ENCODE data around the gene GRID2. TPM values are rescaled to one million over a fixed set of nuclear protein-coding genes. Genes with fewer than 3 reads are reported as not detected.

Gene GRID2
- total RNA-seq, 4 donors from 2014 or later: 0.16 TPM; not detected in 3

GRCh38 chr4:93502991-93503390 is 1199.2 kb downstream of the GRID2 start:
- no peak overlapping the region for H3K4me3 ChIP-seq
- no peaks in the 10 kb centered on the region for H3K27me3 ChIP-seq
- TF ChIP-seq POLR2AphosphoS5 (IDR thresholded peaks at IDR 0.05) (no peak), EP300 (IDR thresholded peaks at IDR 0.05; ENCODE audit: low read depth) (no peak), CTCF (IDR thresholded peaks at IDR 0.05) (no peak)
- H3K27ac ChIP-seq: no peak overlapping the region
- no peak for DNase-seq
- H3K9me3 ChIP-seq: no peaks in the 10 kb centered on the region
- no peaks in the 10 kb centered on the region for H3K4me1 ChIP-seq
- in situ Hi-C loops (cut with MboI; ENCODE audit: low pct_ligation_motif_present in 1 of 4, low pct_unique_long_range_greater_than_20kb in 1 of 4, low sequenced_read_pairs in 3 of 4): no loop called here
- H3K36me3 ChIP-seq: no peaks in the 10 kb centered on the region
- intact Hi-C loops (cut with DNase I; ENCODE audit: low total_unique reads): no loop called here
- 61 to 71% methylated on average over 2 of the region's 2 CpGs for WGBS, 2 donors (ENCODE audit: low coverage in 1 of 2)

GRCh38 chr4:93513851-93514250 is 1210.1 kb downstream of the GRID2 start:
- Histone ChIP-seq H3K4me1 (no peaks in the 10 kb centered on the region), H3K27me3 (no peaks in the 10 kb centered on the region), H3K36me3 (no peaks in the 10 kb centered on the region), H3K9me3 (no peaks in the 10 kb centered on the region), H3K4me3 (no peak overlapping the region), H3K27ac (no peak overlapping the region)
- in situ Hi-C loops (cut with MboI; ENCODE audit: low pct_ligation_motif_present in 1 of 4, low pct_unique_long_range_greater_than_20kb in 1 of 4, low sequenced_read_pairs in 3 of 4): no loop called here
- intact Hi-C loops (cut with DNase I; ENCODE audit: low total_unique reads): no loop called here
- no peak for DNase-seq
- 81 to 98% methylated on average over 2 of the region's 2 CpGs for WGBS, 2 donors (ENCODE audit: low coverage in 1 of 2)
- no peak for TF ChIP-seq POLR2A (IDR thresholded peaks at IDR 0.05)
- no peak for TF ChIP-seq CTCF (IDR thresholded peaks at IDR 0.05)
- TF ChIP-seq EP300 (IDR thresholded peaks at IDR 0.05; ENCODE audit: low read depth): no peak
- no peak for TF ChIP-seq POLR2AphosphoS5 (IDR thresholded peaks at IDR 0.05)

GRCh38 chr4:93515208-93515607 is 1211.4 kb downstream of the GRID2 start:
- WGBS, 2 donors (ENCODE audit: low coverage in 1 of 2): 91 to 98% methylated on average over 7 of the region's 7 CpGs

GRCh38 chr4:93529692-93530372 is 1226.1 kb downstream of the GRID2 start:
- in situ Hi-C loops (cut with MboI; ENCODE audit: low pct_ligation_motif_present in 1 of 4, low pct_unique_long_range_greater_than_20kb in 1 of 4, low sequenced_read_pairs in 3 of 4): no loop called here
- Histone ChIP-seq H3K4me3 (no peak overlapping the region), H3K36me3 (no peaks in the 10 kb centered on the region), H3K9me3 (no peaks in the 10 kb centered on the region), H3K27me3 (no peaks in the 10 kb centered on the region), H3K4me1 (no peaks in the 10 kb centered on the region), H3K27ac (no peak overlapping the region)
- intact Hi-C loops (cut with DNase I; ENCODE audit: low total_unique reads): no loop called here
- 60 to 79% methylated on average over 3 of the region's 3 CpGs for WGBS, 2 donors (ENCODE audit: low coverage in 1 of 2)
- no peak for TF ChIP-seq POLR2A (IDR thresholded peaks at IDR 0.05)
- TF ChIP-seq POLR2AphosphoS5 (IDR thresholded peaks at IDR 0.05): no peak
- no peak for TF ChIP-seq EP300 (IDR thresholded peaks at IDR 0.05; ENCODE audit: low read depth)
- TF ChIP-seq CTCF (IDR thresholded peaks at IDR 0.05): no peak
- no peak for DNase-seq

More at GRCh38 chr4:93515208-93515607, 1211.4 kb downstream of the GRID2 start:
- Histone ChIP-seq H3K36me3 (no peaks in the 10 kb centered on the region), H3K4me1 (no peaks in the 10 kb centered on the region), H3K4me3 (no peak overlapping the region), H3K27ac (no peak overlapping the region), H3K27me3 (no peaks in the 10 kb centered on the region), H3K9me3 (no peaks in the 10 kb centered on the region)
- TF ChIP-seq CTCF (IDR thresholded peaks at IDR 0.05) (no peak), EP300 (IDR thresholded peaks at IDR 0.05; ENCODE audit: low read depth) (no peak)
- intact Hi-C loops (cut with DNase I; ENCODE audit: low total_unique reads): no loop called here
- in situ Hi-C loops (cut with MboI; ENCODE audit: low pct_ligation_motif_present in 1 of 4, low pct_unique_long_range_greater_than_20kb in 1 of 4, low sequenced_read_pairs in 3 of 4): no loop called here
- no peak for DNase-seq

All from transverse colon (tissue), 4 donors.